Chondrocyte (in vitro differentiated cells): Measurements from ENCODE around the gene NBAS. TPM values are rescaled to one million over a fixed set of nuclear protein-coding genes. Genes with fewer than 3 reads are reported as not detected.
"Not testable (repeated sequence)": the region's sequence is repeated elsewhere in the genome, so short reads cannot be mapped to it uniquely, and the experiment has no call there.

Source experiments
- DNase-seq: peaks from one replicate; pipeline ENCODE4 v3.0.0; 2021; ENCODE audit warnings: mixed read lengths, low spot score
- H3K27ac Mint-ChIP-seq: one replicate; pipeline ENCODE4 v1.8.0; 2021; ENCODE audit warnings: mild to moderate bottlenecking, moderate library complexity, mixed read lengths; ENCODE audit not compliant: unreplicated experiment
- H3K27me3 Mint-ChIP-seq: 2 replicates; pipeline ENCODE4 v1.8.0; 2021; ENCODE audit warnings: low read depth, mixed read lengths
- H3K36me3 Mint-ChIP-seq: 2 replicates; pipeline ENCODE4 v1.8.0; 2021; ENCODE audit warnings: low read depth, mixed read lengths
- H3K4me1 Mint-ChIP-seq: 2 replicates; pipeline ENCODE4 v1.8.0; 2021; ENCODE audit warnings: low read depth, mild to moderate bottlenecking, mixed read lengths
- H3K4me3 Mint-ChIP-seq: one replicate; pipeline ENCODE4 v1.8.0; 2021; ENCODE audit warnings: mild to moderate bottlenecking, moderate library complexity, mixed read lengths; ENCODE audit not compliant: unreplicated experiment
- H3K9me3 Mint-ChIP-seq: 2 replicates; pipeline ENCODE4 v1.8.0; 2021; ENCODE audit warnings: low read depth, mixed read lengths
- CTCF ChIP-seq: fragments of 200-600 bp; sonication (generic); IDR thresholded peaks from 2 replicates; pipeline ENCODE4 v1.5.0; 2021; ENCODE audit warnings: antibody characterized with exemption, mild to moderate bottlenecking, moderate library complexity
- total RNA-seq: library from RNA; stranded (reverse); gene quantifications from 3 replicates; pipeline ENCODE4 v1.2.1, GENCODE V29; 2021

NBAS gene
- total RNA-seq, 1 donor from 2014 or later = 47.6 TPM

- Mint-ChIP-seq H3K4me1 (no peaks in the 10 kb centered on the region), H3K4me3 (no peak overlapping the region), H3K9me3 (no peaks in the 10 kb centered on the region), H3K36me3 (peaks cover 27% of the 10 kb centered on the region), H3K27me3 (no peaks in the 10 kb centered on the region), H3K27ac (no peak overlapping the region)
- TF ChIP-seq CTCF = no peak
- DNase-seq = no peak
These were observed 148.8 kb downstream of the NBAS start for GRCh38 chr2:15412309-15412708.

- no peaks in the 10 kb centered on the region for H3K9me3 Mint-ChIP-seq
- no peaks in the 10 kb centered on the region for H3K4me1 Mint-ChIP-seq
- no peak overlapping the region for H3K27ac Mint-ChIP-seq
- DNase-seq = no peak
- H3K4me3 Mint-ChIP-seq = no peak overlapping the region
- peaks cover 22% of the 10 kb centered on the region for H3K36me3 Mint-ChIP-seq
- H3K27me3 Mint-ChIP-seq = no peaks in the 10 kb centered on the region
- TF ChIP-seq CTCF = no peak
These were observed 150.2 kb downstream of the NBAS start for GRCh38 chr2:15410884-15411283.

- Mint-ChIP-seq H3K9me3 (no peaks in the 10 kb centered on the region), H3K4me1 (no peaks in the 10 kb centered on the region)
- no peak for DNase-seq
These were observed 152.4 kb downstream of the NBAS start for GRCh38 chr2:15408759-15409158.

GRCh38 chr2:15407666-15408065, 153.5 kb downstream of the NBAS start:
- H3K4me3 Mint-ChIP-seq = no peak overlapping the region
- DNase-seq = no peak
- no peaks in the 10 kb centered on the region for H3K4me1 Mint-ChIP-seq
- H3K27ac Mint-ChIP-seq = no peak overlapping the region
- H3K27me3 Mint-ChIP-seq = no peaks in the 10 kb centered on the region
- no peak for TF ChIP-seq CTCF
- H3K9me3 Mint-ChIP-seq = no peaks in the 10 kb centered on the region
- H3K36me3 Mint-ChIP-seq = peaks cover 14% of the 10 kb centered on the region

More at GRCh38 chr2:15408759-15409158, 152.4 kb downstream of the NBAS start:
- no peak overlapping the region for H3K4me3 Mint-ChIP-seq
- H3K36me3 Mint-ChIP-seq = peaks cover 22% of the 10 kb centered on the region
- H3K27ac Mint-ChIP-seq = no peak overlapping the region
- TF ChIP-seq CTCF = no peak
- H3K27me3 Mint-ChIP-seq = no peaks in the 10 kb centered on the region

- not testable (repeated sequence) for DNase-seq, H3K9me3 Mint-ChIP-seq, H3K27ac Mint-ChIP-seq, H3K4me3 Mint-ChIP-seq, H3K4me1 Mint-ChIP-seq, H3K27me3 Mint-ChIP-seq
- H3K36me3 Mint-ChIP-seq = peaks cover 14% of the 10 kb centered on the region
These were observed 156.6 kb downstream of the NBAS start for GRCh38 chr2:15404511-15404910.

- H3K4me1 Mint-ChIP-seq = no peaks in the 10 kb centered on the region
- H3K36me3 Mint-ChIP-seq = peaks cover 17% of the 10 kb centered on the region
- DNase-seq = no peak
- peaks cover 6% of the 10 kb centered on the region for H3K9me3 Mint-ChIP-seq
- no peak overlapping the region for H3K27ac Mint-ChIP-seq
- no peak for TF ChIP-seq CTCF
- H3K27me3 Mint-ChIP-seq = no peaks in the 10 kb centered on the region
- H3K4me3 Mint-ChIP-seq = no peak overlapping the region
These were observed 160.8 kb downstream of the NBAS start for GRCh38 chr2:15400240-15400826.
